AG09309 (cell line): ENCODE results near the gene HOXC6.

Experiments
- DNase-seq: peaks from one replicate; pipeline ENCODE4 v3.0.0-alpha.2; 2010; ENCODE audit warnings: low read depth
- H3K4me3 ChIP-seq: 2 replicates; pipeline ENCODE4 v1.5.1; 2011; ENCODE audit warnings: mild to moderate bottlenecking, low read depth, low read length, moderate library complexity; ENCODE audit not compliant: control insufficient read depth
- CTCF ChIP-seq: IDR thresholded peaks from 2 replicates; pipeline ENCODE4 v1.5.1; 2011; ENCODE audit warnings: mild to moderate bottlenecking, low read depth, low read length, inconsistent platforms; ENCODE audit not compliant: insufficient read depth, control insufficient read depth; ENCODE audit errors: missing control alignments

The HOXC6 gene

GRCh38 chr12:54058128-54058768 is 30.0 kb downstream of the HOXC6 start:
- no peak for DNase-seq
- no peak for TF ChIP-seq CTCF
- no peak overlapping the region for H3K4me3 ChIP-seq

- no peak overlapping the region for H3K4me3 ChIP-seq
- DNase-seq, result no peak
- no peak for TF ChIP-seq CTCF
Observed at GRCh38 chr12:54059668-54060067, 31.4 kb downstream of the HOXC6 start.

- no peak for DNase-seq
- TF ChIP-seq CTCF, result no peak
- no peak overlapping the region for H3K4me3 ChIP-seq
Observed at GRCh38 chr12:54060174-54060974, 32.1 kb downstream of the HOXC6 start.

- no peak overlapping the region for H3K4me3 ChIP-seq
- no peak for DNase-seq
- no peak for TF ChIP-seq CTCF
Observed at GRCh38 chr12:54060975-54061778, 32.9 kb downstream of the HOXC6 start.

- no peak for DNase-seq
- no peak overlapping the region for H3K4me3 ChIP-seq
- TF ChIP-seq CTCF, result no peak
Observed at GRCh38 chr12:54065677-54066076, 37.4 kb downstream of the HOXC6 start.

- TF ChIP-seq CTCF, result no peak
- no peak overlapping the region for H3K4me3 ChIP-seq
- no peak for DNase-seq
Observed at GRCh38 chr12:54066408-54066807, 38.2 kb downstream of the HOXC6 start.
